Naive thymus-derived CD8-positive, alpha-beta T cell (primary cell): Measurements from ENCODE around the gene ZNF804B. TPM values are rescaled to one million over a fixed set of nuclear protein-coding genes. Genes with fewer than 3 reads are reported as not detected.

ENCODE experiments used
- ATAC-seq, 2 donors: fragments of 150-1000 bp; cut with Tn5 transposase in 1 of 2; sonication (Bioruptor Pico), chemical (Tn5 transposase) in 1 of 2; 1 replicate in 1 of 2; 2 replicates in 1 of 2; pipeline ENCODE4 v1.10.0; 2021; ENCODE audit warnings: mild to moderate bottlenecking in 2 of 2, moderate library complexity in 2 of 2
- POLR2A ChIA-PET: fragments of 350-600 bp; sonication (Branson Sonifier 250); formaldehyde crosslinking; loops from one replicate; lab custom pipeline; 2021; ENCODE audit warnings: antibody characterized with exemption; lab: Charles Lee
- DNase-seq, 10 donors: peaks; one replicate each; pipeline versions ENCODE4 v3.0.0 to v3.0.0-alpha.2; 2020 to 2022
- H3K27ac Mint-ChIP-seq, 10 donors: one replicate each; pipeline ENCODE4 v1.8.0; 2020 to 2022; ENCODE audit warnings: mild to moderate bottlenecking in 10 of 10, mixed read lengths in 10 of 10, moderate library complexity in 4 of 10, inconsistent platforms in 1 of 10
- H3K27me3 Mint-ChIP-seq, 5 donors: one replicate each; pipeline ENCODE4 v1.8.0; 2021 to 2022; ENCODE audit warnings: mixed read lengths in 5 of 5
- H3K36me3 Mint-ChIP-seq, 3 donors: one replicate each; pipeline ENCODE4 v1.8.0; 2020 to 2022; ENCODE audit warnings: mixed read lengths in 3 of 3, mild to moderate bottlenecking in 2 of 3, inconsistent platforms in 1 of 3
- H3K4me1 Mint-ChIP-seq, 4 donors: one replicate each; pipeline ENCODE4 v1.8.0; 2021 to 2022; ENCODE audit warnings: mixed read lengths in 4 of 4
- H3K4me3 Mint-ChIP-seq, 10 donors: one replicate each; pipeline ENCODE4 v1.8.0; 2020 to 2022; ENCODE audit warnings: mild to moderate bottlenecking in 10 of 10, mixed read lengths in 10 of 10, moderate library complexity in 6 of 10, inconsistent platforms in 1 of 10
- H3K9me3 Mint-ChIP-seq, 9 donors: one replicate each; pipeline ENCODE4 v1.8.0; 2020 to 2022; ENCODE audit warnings: mixed read lengths in 9 of 9, mild to moderate bottlenecking in 3 of 9, inconsistent platforms in 1 of 9, moderate library complexity in 1 of 9
- polyA plus RNA-seq, 3 donors: library from polyadenylated mRNA; unstranded; fragments of 300-500 nt; fragmentation: Illumina TruSeq; gene quantifications; one replicate each; pipeline ENCODE4 v1.2.3, GENCODE V29; 2021
- total RNA-seq, 8 experiments: library from RNA in 2 of 8; stranded (reverse) in 2 of 8; gene quantifications; one replicate each; pipeline ENCODE4 v1.2.3 and lab custom pipeline; 2021 to 2026

The ZNF804B gene
- total and polyA plus RNA-seq, 5 experiments from 2014 or later: not detected

DNA sequence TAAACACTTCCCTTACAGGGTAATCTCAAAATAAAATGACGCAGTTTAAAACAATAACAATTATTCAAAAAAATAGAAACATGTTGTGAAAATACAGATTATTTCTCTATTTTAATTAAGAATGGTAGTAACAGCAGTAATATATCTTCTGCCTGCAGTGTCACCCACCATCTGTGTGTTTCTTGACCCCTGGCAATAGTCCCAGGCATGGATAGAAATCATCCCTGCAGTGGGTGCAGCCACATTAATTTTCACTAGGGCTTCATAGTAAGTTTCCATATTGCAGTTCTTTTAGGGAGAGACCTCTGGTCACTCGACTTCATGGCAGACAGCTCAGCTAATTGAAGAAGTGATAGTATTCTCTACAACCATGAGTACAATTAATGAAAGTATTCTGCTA, 506.1 kb downstream of the ZNF804B start:
- Mint-ChIP-seq H3K4me1 (no peaks in the 10 kb centered on the region), H3K9me3 (peaks cover 0 to 4% (median 0%) of the 10 kb centered on the region in 9 donors), H3K36me3 (no peaks in the 10 kb centered on the region), H3K27ac (no peak overlapping the region), H3K27me3 (peaks cover 0 to 9% (median 3%) of the 10 kb centered on the region in 5 donors), H3K4me3 (no peak overlapping the region)
- no peak for ATAC-seq
- POLR2A ChIA-PET: no interaction called here
- no peak for DNase-seq

DNA sequence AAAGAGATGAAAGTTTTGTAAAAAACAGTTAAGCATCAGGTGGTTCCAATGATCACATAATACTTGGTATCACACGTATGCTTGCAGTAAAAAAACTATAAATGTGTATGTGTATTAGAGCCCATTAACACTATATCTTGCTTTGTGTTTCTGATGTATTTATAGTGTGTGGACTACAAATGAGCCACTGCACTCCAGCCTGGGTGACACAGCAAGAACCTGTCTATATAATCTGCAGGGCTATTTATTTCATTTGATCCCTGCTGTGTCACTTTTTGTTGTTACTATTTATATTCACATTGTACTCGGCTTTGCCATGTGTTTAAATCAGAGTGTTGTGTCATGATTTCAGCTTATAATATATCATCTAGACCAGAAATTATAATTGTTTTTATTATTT, 523.8 kb downstream of the ZNF804B start:
- DNase-seq (no peak), ATAC-seq (no peak)
- H3K36me3 Mint-ChIP-seq: no peaks in the 10 kb centered on the region
- no peak overlapping the region for H3K4me3 Mint-ChIP-seq
- POLR2A ChIA-PET: no interaction called here
- no peak overlapping the region for H3K27ac Mint-ChIP-seq
- H3K9me3 Mint-ChIP-seq: peaks cover 0 to 1% (median 0%) of the 10 kb centered on the region in 9 donors
- peaks cover 0 to 6% (median 0%) of the 10 kb centered on the region in 5 donors for H3K27me3 Mint-ChIP-seq
- H3K4me1 Mint-ChIP-seq: no peaks in the 10 kb centered on the region

DNA sequence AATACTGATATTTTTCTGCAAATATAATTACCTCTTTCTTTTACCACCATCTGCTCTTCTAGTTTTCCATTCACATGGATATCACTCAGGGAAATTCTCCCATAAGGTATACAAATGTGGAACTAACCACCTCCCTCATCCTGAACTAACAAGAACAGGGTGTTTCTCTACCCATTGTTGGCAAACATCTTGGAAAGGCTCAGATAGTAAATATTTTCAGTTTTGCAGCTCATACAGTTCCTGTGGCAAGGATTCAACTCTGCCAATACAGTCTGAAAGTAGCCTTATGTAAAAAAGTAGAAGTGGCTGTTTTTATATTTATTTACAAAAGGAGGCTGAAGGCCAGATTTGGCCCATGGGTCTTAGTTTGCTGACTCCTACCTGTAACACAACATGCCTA, 549.0 kb downstream of the ZNF804B start:
- POLR2A ChIA-PET: no interaction called here
- Mint-ChIP-seq H3K27ac (no peak overlapping the region), H3K27me3 (peaks cover 0 to 1% (median 0%) of the 10 kb centered on the region in 5 donors), H3K36me3 (no peaks in the 10 kb centered on the region), H3K4me3 (no peak overlapping the region), H3K9me3 (peaks cover 0 to 2% (median 0%) of the 10 kb centered on the region in 9 donors), H3K4me1 (no peaks in the 10 kb centered on the region)
- no peak for ATAC-seq
- DNase-seq: no peak

DNA sequence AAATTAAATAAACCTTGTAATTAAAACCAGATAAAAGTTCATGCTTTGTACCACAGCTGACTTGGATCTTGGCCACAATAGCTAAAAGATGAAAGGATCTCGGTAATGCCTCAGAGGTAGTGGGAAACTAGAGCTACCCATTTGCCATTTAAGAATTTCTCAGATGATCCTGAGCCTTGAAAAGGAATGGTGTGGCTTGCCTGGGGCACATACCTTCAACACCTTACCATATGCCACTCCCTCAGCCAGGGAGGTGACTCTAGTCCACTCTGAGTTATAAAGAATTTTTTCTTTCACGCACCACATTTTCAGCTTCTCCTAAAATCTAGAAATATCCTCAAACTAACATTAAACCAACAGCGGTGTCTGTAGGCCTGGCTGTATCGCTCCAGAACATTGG, 552.4 kb downstream of the ZNF804B start:
- ATAC-seq (no peak), DNase-seq (no peak)
- Mint-ChIP-seq H3K27ac (no peak overlapping the region), H3K27me3 (peaks cover 0 to 4% (median 0%) of the 10 kb centered on the region in 5 donors), H3K4me3 (no peak overlapping the region), H3K9me3 (peaks cover 0 to 11% (median 1%) of the 10 kb centered on the region in 9 donors), H3K36me3 (no peaks in the 10 kb centered on the region), H3K4me1 (peaks cover 0 to 3% (median 0%) of the 10 kb centered on the region in 4 donors)
- POLR2A ChIA-PET: no interaction called here

DNA sequence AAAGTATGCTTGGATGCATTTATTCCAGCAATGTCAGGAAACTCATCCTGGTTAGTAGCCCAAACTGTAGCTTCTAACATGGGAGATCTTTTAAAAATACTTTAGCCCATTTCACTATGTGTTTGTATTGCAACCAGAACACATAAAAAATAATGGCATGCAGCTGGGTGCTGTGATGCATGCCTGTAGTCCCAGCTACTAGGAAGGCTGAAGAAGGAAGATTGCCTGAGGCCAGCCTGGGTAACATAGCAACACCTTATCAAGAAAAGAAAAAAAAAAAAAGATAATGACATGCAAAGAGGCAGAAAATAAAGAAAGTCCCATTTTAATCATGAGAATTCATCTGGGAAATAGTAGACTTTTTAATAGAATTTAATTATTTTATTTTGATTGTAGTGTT, 553.1 kb downstream of the ZNF804B start:
- Mint-ChIP-seq H3K4me3 (no peak overlapping the region), H3K4me1 (peaks cover 0 to 4% (median 0%) of the 10 kb centered on the region in 4 donors), H3K27ac (peak overlapping the region in 1 of 10 donors; percentile 43), H3K27me3 (peaks cover 0 to 7% (median 0%) of the 10 kb centered on the region in 5 donors), H3K36me3 (no peaks in the 10 kb centered on the region), H3K9me3 (peaks cover 0 to 11% (median 1%) of the 10 kb centered on the region in 9 donors)
- POLR2A ChIA-PET: no interaction called here
- DNase-seq (no peak), ATAC-seq (no peak)

DNA sequence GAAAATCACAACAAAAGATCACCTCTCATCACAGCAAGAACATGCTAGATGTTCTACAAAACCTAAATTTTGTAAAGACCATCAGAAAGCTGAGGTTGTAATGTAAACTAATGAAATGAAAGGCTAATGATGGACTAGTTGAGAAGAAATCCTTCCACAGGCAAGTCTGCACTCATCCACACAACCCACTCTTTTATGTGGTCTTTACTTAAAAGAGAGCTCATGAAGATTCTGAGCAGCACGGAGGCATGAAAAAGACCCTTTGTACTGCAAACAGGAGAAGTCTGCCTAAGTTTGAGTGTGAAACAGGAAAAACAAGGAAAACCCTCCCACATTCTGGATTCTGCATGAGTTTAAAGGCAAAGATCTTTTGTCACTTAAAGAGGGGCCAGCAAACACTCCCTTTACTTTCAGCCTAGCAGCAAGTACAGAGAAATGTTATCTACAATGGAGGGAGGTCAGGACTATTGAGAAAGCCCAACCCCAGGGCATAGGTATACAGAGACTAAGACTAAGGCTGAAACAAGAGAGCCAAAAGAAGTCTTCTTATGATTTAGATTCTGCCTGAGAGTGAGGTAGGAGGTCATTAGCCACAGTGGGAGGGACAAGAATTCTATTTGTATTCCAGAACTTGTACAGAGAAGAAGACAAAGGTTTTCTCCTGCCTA, 557.2 kb downstream of the ZNF804B start:
- Mint-ChIP-seq H3K4me1 (peaks cover 0 to 4% (median 0%) of the 10 kb centered on the region in 4 donors), H3K27ac (no peak overlapping the region), H3K27me3 (peaks cover 0 to 7% (median 0%) of the 10 kb centered on the region in 5 donors), H3K36me3 (no peaks in the 10 kb centered on the region), H3K4me3 (no peak overlapping the region), H3K9me3 (peaks cover 0 to 11% (median 1%) of the 10 kb centered on the region in 9 donors)
- ATAC-seq (no peak), DNase-seq (no peak)
- POLR2A ChIA-PET: no interaction called here

DNA sequence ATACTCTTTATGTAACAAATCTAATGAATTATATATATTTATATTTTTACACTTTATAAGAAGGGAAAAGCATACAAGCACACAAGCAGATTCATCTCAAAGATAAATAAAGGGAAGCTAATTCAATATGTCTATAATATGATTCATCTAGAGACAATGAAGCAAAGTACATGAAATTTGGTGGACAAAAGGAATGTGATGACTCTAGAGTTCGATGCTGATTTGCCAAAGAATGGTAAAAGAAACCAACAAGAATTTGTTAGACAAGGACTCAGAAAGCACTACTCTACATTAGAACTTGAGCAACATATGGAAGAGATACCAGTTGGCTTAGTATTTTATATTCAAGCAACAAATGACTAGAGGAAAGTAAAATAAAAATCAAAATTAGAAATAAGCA, 572.5 kb downstream of the ZNF804B start:
- POLR2A ChIA-PET: no interaction called here

DNA sequence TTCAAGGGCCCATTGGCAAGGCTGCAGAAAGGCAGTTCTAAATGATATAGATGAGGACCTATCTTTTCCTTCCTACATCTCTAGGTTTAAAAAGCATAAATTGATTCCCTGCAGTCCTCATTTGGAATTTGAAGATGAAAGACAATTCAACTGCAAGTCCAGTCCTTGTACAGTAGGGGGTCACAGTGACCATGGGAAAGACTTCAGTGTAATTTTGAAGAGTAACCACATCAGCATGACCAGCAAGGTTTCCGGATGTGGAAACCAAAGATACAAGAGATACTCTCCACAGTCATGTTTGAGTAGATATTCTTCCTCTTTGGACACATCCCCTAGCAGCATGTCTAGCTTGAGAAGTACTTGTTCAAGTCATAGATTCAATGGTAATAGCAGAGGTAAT, 575.3 kb downstream of the ZNF804B start:
- DNase-seq: peak in 2 of 10 donors; percentile 2 to 4
- ATAC-seq: no peak
- no peaks in the 10 kb centered on the region for H3K36me3 Mint-ChIP-seq
- no peak overlapping the region for H3K4me3 Mint-ChIP-seq
- H3K27me3 Mint-ChIP-seq: no peaks in the 10 kb centered on the region
- POLR2A ChIA-PET: no interaction called here
- no peaks in the 10 kb centered on the region for H3K9me3 Mint-ChIP-seq
- H3K27ac Mint-ChIP-seq: no peak overlapping the region
- H3K4me1 Mint-ChIP-seq: peaks cover 0 to 5% (median 2%) of the 10 kb centered on the region in 4 donors

More for the DNA sequence above, 572.5 kb downstream of the ZNF804B start:
- Mint-ChIP-seq H3K4me3 (no peak overlapping the region), H3K9me3 (peaks cover 0 to 2% (median 0%) of the 10 kb centered on the region in 9 donors), H3K27ac (no peak overlapping the region), H3K4me1 (peaks cover 0 to 5% (median 2%) of the 10 kb centered on the region in 4 donors), H3K36me3 (no peaks in the 10 kb centered on the region), H3K27me3 (peaks cover 0 to 5% (median 0%) of the 10 kb centered on the region in 5 donors)
- DNase-seq (no peak), ATAC-seq (no peak)

DNA sequence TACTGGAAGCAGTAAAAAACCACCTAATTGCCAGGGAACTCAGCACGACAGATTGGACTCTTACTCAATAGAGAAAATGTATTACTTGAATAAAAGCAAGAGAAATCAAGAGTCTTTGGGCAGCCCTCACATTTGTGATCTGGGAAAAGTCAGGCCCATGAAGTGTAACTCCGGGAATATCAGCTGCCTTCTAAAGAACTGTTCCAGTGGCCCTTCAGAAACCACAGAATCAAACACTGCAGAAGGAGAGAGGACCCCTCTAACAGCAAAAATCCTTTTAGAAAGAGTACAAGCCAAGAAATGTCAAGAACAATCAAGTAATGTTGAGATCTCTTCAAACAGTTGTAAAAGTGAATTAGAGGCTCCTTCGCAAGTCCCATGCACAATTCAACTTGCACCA, 576.0 kb downstream of the ZNF804B start:
- no peak for ATAC-seq
- H3K27me3 Mint-ChIP-seq: no peaks in the 10 kb centered on the region

DNA sequence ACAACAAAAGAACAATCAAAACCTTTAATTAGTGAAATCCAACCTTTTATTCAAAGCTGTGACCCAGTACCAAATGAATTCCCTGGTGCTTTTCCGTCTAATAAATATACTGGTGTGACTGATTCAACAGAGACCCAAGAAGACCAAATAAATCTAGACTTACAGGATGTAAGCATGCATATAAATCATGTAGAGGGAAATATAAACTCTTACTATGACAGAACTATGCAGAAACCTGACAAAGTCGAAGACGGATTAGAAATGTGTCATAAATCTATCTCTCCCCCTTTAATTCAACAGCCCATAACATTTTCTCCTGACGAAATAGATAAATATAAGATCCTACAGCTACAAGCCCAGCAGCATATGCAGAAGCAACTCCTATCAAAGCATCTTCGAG, 576.6 kb downstream of the ZNF804B start:
- H3K27ac Mint-ChIP-seq: no peak overlapping the region
- POLR2A ChIA-PET: no interaction called here
- no peak for ATAC-seq
- H3K9me3 Mint-ChIP-seq: no peaks in the 10 kb centered on the region
- DNase-seq: no peak
- H3K4me1 Mint-ChIP-seq: peaks cover 0 to 5% (median 2%) of the 10 kb centered on the region in 4 donors
- no peaks in the 10 kb centered on the region for H3K36me3 Mint-ChIP-seq
- no peaks in the 10 kb centered on the region for H3K27me3 Mint-ChIP-seq
- no peak overlapping the region for H3K4me3 Mint-ChIP-seq

More for the DNA sequence above, 576.0 kb downstream of the ZNF804B start:
- no peaks in the 10 kb centered on the region for H3K36me3 Mint-ChIP-seq
- no peaks in the 10 kb centered on the region for H3K9me3 Mint-ChIP-seq
- H3K27ac Mint-ChIP-seq: no peak overlapping the region
- POLR2A ChIA-PET: no interaction called here
- no peak overlapping the region for H3K4me3 Mint-ChIP-seq
- no peak for DNase-seq
- H3K4me1 Mint-ChIP-seq: peaks cover 0 to 5% (median 2%) of the 10 kb centered on the region in 4 donors

DNA sequence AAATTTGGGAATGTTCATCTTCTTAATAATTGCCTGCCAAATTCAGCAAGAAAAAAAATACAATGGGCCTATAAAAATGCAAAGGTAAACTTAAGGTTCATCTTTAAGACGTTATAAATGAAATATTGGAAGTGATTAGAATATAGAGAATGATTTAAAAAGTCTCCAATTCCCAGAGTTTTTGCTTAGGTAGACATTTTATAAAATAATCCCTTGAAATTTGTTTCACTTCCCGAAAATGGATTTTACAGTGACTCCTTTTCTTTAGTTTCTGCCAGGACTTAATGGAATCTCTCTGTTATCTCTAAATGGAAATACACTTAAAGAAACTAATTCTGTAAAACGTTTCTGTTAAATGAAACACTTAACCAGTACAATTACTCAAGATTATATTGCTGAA, 580.2 kb downstream of the ZNF804B start:
- ATAC-seq (no peak), DNase-seq (no peak)
- POLR2A ChIA-PET: no interaction called here
- no peak overlapping the region for H3K27ac Mint-ChIP-seq
- H3K27me3 Mint-ChIP-seq: peaks cover 0 to 2% (median 0%) of the 10 kb centered on the region in 5 donors
- peaks cover 0 to 4% (median 0%) of the 10 kb centered on the region in 4 donors for H3K4me1 Mint-ChIP-seq
- no peak overlapping the region for H3K4me3 Mint-ChIP-seq
- H3K9me3 Mint-ChIP-seq: no peaks in the 10 kb centered on the region
- no peaks in the 10 kb centered on the region for H3K36me3 Mint-ChIP-seq

DNA sequence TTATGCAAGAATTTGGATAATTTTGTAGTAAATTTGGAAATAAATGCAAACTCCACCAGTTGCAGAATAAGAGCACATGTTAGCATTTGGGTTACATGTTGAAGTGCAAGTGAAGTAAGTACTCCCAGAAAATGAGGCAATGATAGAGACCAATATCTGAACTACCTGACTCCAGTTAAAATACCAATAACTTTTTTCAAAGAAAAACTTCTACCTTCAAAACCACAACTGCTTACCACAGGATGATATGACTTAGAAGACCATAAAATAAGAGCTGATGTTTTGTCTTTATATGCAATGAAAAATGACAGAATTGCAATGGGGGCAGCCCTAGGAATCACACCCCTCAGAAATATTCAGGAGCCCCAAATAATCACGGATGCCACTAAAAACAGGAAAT, 597.6 kb downstream of the ZNF804B start:
- peak in 1 of 2 donors; percentile 61 for ATAC-seq
- peak overlapping the region in 4 of 10 donors; percentile 13 to 39 (median 36) for H3K4me3 Mint-ChIP-seq
- peaks cover 6 to 22% (median 10%) of the 10 kb centered on the region in 4 donors for H3K4me1 Mint-ChIP-seq
- peak overlapping the region in 3 of 10 donors; percentile 2 to 11 (median 10) for H3K27ac Mint-ChIP-seq
- peak in 2 of 10 donors; percentile 6 to 31 for DNase-seq
- H3K9me3 Mint-ChIP-seq: peaks cover 0 to 10% (median 2%) of the 10 kb centered on the region in 9 donors
- H3K27me3 Mint-ChIP-seq: peaks cover 0 to 2% (median 0%) of the 10 kb centered on the region in 5 donors
- peaks cover 0 to 4% (median 0%) of the 10 kb centered on the region in 3 donors for H3K36me3 Mint-ChIP-seq
- POLR2A ChIA-PET: no interaction called here

DNA sequence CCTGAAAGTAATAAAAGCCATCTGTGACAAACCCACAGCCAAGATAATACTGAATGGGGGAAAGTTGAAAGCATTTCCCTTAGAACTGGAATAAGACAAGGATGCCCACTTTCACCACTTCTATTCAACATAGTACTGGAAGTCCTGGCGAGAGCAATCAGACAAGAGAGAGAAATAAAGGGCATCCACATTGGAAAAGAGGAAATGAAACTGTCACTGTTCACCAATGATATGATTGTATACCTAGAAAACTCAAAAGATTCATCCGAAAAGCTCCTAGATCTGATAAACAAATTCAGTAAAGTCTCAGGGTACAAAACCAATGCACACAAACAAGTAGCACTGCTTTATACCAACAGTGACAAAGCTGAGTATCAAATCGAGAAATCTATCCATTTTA, 617.7 kb downstream of the ZNF804B start:
- Mint-ChIP-seq H3K27ac (no peak overlapping the region), H3K36me3 (peaks cover 0 to 7% (median 5%) of the 10 kb centered on the region in 3 donors), H3K9me3 (peaks cover 0 to 18% (median 6%) of the 10 kb centered on the region in 9 donors), H3K4me1 (no peaks in the 10 kb centered on the region), H3K27me3 (peaks cover 0 to 8% (median 0%) of the 10 kb centered on the region in 5 donors), H3K4me3 (no peak overlapping the region)
- DNase-seq (no peak), ATAC-seq (no peak)
- POLR2A ChIA-PET: no interaction called here
